Endothelial cell of umbilical vein (primary cell): ENCODE data around the gene ANAPC1. TPM values are rescaled to one million over a fixed set of nuclear protein-coding genes. Genes with fewer than 3 reads are reported as not detected.

Experiments
- BruUV-seq: library from RNA; stranded (reverse); fragments of 400-500 nt; replicated peaks from 2 replicates; lab custom pipeline; 2021; lab: Mats Ljungman, UMichigan
- CTCF ChIA-PET: fragments of 300-600, 350-600 bp; sonication (Branson Sonifier 250); formaldehyde crosslinking; loops from one replicate; lab custom pipeline; 2021; ENCODE audit warnings: antibody characterized with exemption, inconsistent platforms; lab: Charles Lee
- POLR2A ChIA-PET: fragments of 300-600, 350-600 bp; sonication (Branson Sonifier 250); formaldehyde crosslinking; loops from one replicate; lab custom pipeline; 2021; ENCODE audit warnings: antibody characterized with exemption, inconsistent platforms; lab: Charles Lee
- DNase-seq: peaks from one replicate; pipeline ENCODE4 v3.0.0-alpha.2; 2011; ENCODE audit warnings: low read depth, low spot score
- FAIRE-seq: peaks from 2 replicates; lab custom pipeline; 2011; peaks lifted over from hg19 to GRCh38; lab: Jason Lieb, UNC
- H2AFZ ChIP-seq: 2 replicates; pipeline ENCODE4 v1.6.0; 2012; ENCODE audit warnings: low read depth, low read length, control low read depth, inconsistent platforms
- H3K27ac ChIP-seq: 2 replicates; pipeline ENCODE4 v1.5.1; 2011; ENCODE audit warnings: low read depth, mild to moderate bottlenecking, control low read depth, low read length, moderate library complexity; ENCODE audit not compliant: insufficient read depth
- H3K27me3 ChIP-seq, 2 experiments: 2 replicates each; pipeline versions ENCODE4 v1.6.0 to v1.6.1; 2011; ENCODE audit warnings: low read length in 2 of 2, mixed read lengths in 1 of 2; ENCODE audit not compliant: control insufficient read depth in 2 of 2, insufficient read depth in 2 of 2
- H3K36me3 ChIP-seq, 2 experiments: 2 replicates in 1 of 2; 3 replicates in 1 of 2; pipeline ENCODE4 v1.5.1; 2011; ENCODE audit warnings: low read length in 2 of 2, mild to moderate bottlenecking in 1 of 2, moderate library complexity in 1 of 2; ENCODE audit not compliant: control insufficient read depth in 2 of 2, insufficient read depth in 2 of 2; ENCODE audit errors: extremely low read depth in 1 of 2
- H3K4me1 ChIP-seq: 3 replicates; pipeline ENCODE4 v1.5.1; 2011; ENCODE audit warnings: mild to moderate bottlenecking, low read length; ENCODE audit not compliant: control insufficient read depth, insufficient read depth; ENCODE audit errors: extremely low read depth
- H3K4me2 ChIP-seq: 2 replicates; pipeline ENCODE4 v1.6.1; 2011; ENCODE audit warnings: low read length, control low read depth, mixed read lengths; ENCODE audit not compliant: insufficient read depth
- H3K4me3 ChIP-seq, 3 experiments: fragments of 200-600 bp in 1 of 3; sonication (generic), shearing (Covaris generic) in 1 of 3; replicated peaks in 1 of 3; 2 replicates each; pipeline ENCODE4 v1.5.1; 2011 to 2016; ENCODE audit warnings: control low read depth in 3 of 3, low read length in 3 of 3, mild to moderate bottlenecking in 2 of 3, inconsistent platforms in 1 of 3, low read depth in 1 of 3, moderate library complexity in 1 of 3; ENCODE audit not compliant: insufficient read depth in 1 of 3
- H3K79me2 ChIP-seq: 2 replicates; pipeline ENCODE4 v1.6.0; 2012; ENCODE audit warnings: low read length, inconsistent platforms; ENCODE audit not compliant: control insufficient read depth, insufficient read depth
- H3K9ac ChIP-seq: replicated peaks from 2 replicates; pipeline ENCODE3; 2011; ENCODE audit warnings: low read length, control low read depth; ENCODE audit not compliant: insufficient read depth; ENCODE audit errors: extremely low read depth
- H3K9me1 ChIP-seq: replicated peaks from 3 replicates; pipeline ENCODE4 v1.6.0; 2011; ENCODE audit warnings: mild to moderate bottlenecking, low read length; ENCODE audit not compliant: control insufficient read depth, insufficient read depth; ENCODE audit errors: extremely low read depth
- H3K9me3 ChIP-seq: replicated peaks from 2 replicates; pipeline ENCODE4 v1.5.1; 2012; ENCODE audit warnings: low read length, inconsistent platforms; ENCODE audit not compliant: control insufficient read depth, insufficient read depth
- H4K20me1 ChIP-seq: replicated peaks from 2 replicates; pipeline ENCODE3; 2011; ENCODE audit warnings: mild to moderate bottlenecking, low read length; ENCODE audit not compliant: control insufficient read depth, insufficient read depth; ENCODE audit errors: extremely low read depth
- EZH2 ChIP-seq: IDR thresholded peaks from 2 replicates; pipeline ENCODE4 v1.6.1; 2012; ENCODE audit warnings: borderline replicate concordance, low read depth, mild to moderate bottlenecking, moderate library complexity, low read length, inconsistent platforms; ENCODE audit not compliant: severe bottlenecking
- FOS ChIP-seq: IDR thresholded peaks from 2 replicates; pipeline ENCODE4 v1.6.1; 2011; ENCODE audit warnings: mild to moderate bottlenecking, low read length, moderate library complexity, borderline replicate concordance; ENCODE audit not compliant: insufficient read depth
- GATA2 ChIP-seq: IDR thresholded peaks from 2 replicates; pipeline ENCODE4 v1.7.0; 2011; ENCODE audit warnings: low read depth, mild to moderate bottlenecking, moderate library complexity, mixed read lengths, low read length; ENCODE audit not compliant: insufficient read length, insufficient read depth
- JUN ChIP-seq: IDR thresholded peaks from 2 replicates; pipeline ENCODE4 v1.6.1; 2011; ENCODE audit warnings: borderline replicate concordance, low read depth; ENCODE audit not compliant: insufficient read length, insufficient read depth
- MAX ChIP-seq: IDR thresholded peaks from 2 replicates; pipeline ENCODE4 v1.6.1; 2011; ENCODE audit not compliant: insufficient read depth, insufficient read length
- MYC ChIP-seq: IDR thresholded peaks from one replicate; pipeline ENCODE4 v1.6.1; 2011; ENCODE audit warnings: mild to moderate bottlenecking, low read depth, low read length
- POLR2A ChIP-seq: IDR thresholded peaks from 2 replicates; pipeline ENCODE4 v1.6.1; 2012; ENCODE audit warnings: low read depth, mild to moderate bottlenecking, control low read depth, low read length
- POLR2AphosphoS5 ChIP-seq: IDR thresholded peaks from 2 replicates; pipeline ENCODE4 v1.6.1; 2012; ENCODE audit warnings: low read depth, mild to moderate bottlenecking, control low read depth, low read length, moderate library complexity; ENCODE audit not compliant: insufficient read depth
- dilution Hi-C: fragments of 300-500 bp; cut with MboI; formaldehyde crosslinking; loops from one replicate; pipeline ENCODE4 v1.15.0; 2019; ENCODE audit warnings: low sequenced_read_pairs; ENCODE audit not compliant: extremely low pct_ligation_motif_present
- intact Hi-C: fragments of 100-400 bp; cut with micrococcal nuclease; formaldehyde crosslinking; loops from one replicate; pipeline ENCODE4 v1.10.0; 2022
- polyA plus RNA-seq, 4 experiments: library from polyadenylated mRNA; depleted of rRNA in 3 of 4; stranded (reverse) in 3 of 4; unstranded in 1 of 4; fragments of >200 nt; gene quantifications; 2 replicates each; pipeline versions ENCODE4 v1.2.1 to v1.2.3, GENCODE V29; 2011 to 2012; ENCODE audit warnings: missing spikeins in 1 of 4
- total RNA-seq: library from RNA; stranded (reverse); gene quantifications from 2 replicates; pipeline ENCODE4 v1.2.3, GENCODE V29; 2021
- TF ChIP-seq, protein P1 (sequence below), 2 donors: IDR thresholded peaks; 1 replicate in 1 of 2; 2 replicates in 1 of 2; pipeline ENCODE4 v1.5.1; 2011; ENCODE audit warnings: low read length in 2 of 2, mild to moderate bottlenecking in 2 of 2, moderate library complexity in 2 of 2, control low read depth in 1 of 2, inconsistent platforms in 1 of 2, low read depth in 1 of 2; ENCODE audit not compliant: insufficient read depth in 1 of 2; ENCODE audit errors: extremely low read depth in 1 of 2

ANAPC1 gene
- total and polyA plus RNA-seq, 2 donors (not counting 3 experiments of a cell fraction or from before 2014, with no cell fraction given) = 21.9 to 61.5 TPM

DNA sequence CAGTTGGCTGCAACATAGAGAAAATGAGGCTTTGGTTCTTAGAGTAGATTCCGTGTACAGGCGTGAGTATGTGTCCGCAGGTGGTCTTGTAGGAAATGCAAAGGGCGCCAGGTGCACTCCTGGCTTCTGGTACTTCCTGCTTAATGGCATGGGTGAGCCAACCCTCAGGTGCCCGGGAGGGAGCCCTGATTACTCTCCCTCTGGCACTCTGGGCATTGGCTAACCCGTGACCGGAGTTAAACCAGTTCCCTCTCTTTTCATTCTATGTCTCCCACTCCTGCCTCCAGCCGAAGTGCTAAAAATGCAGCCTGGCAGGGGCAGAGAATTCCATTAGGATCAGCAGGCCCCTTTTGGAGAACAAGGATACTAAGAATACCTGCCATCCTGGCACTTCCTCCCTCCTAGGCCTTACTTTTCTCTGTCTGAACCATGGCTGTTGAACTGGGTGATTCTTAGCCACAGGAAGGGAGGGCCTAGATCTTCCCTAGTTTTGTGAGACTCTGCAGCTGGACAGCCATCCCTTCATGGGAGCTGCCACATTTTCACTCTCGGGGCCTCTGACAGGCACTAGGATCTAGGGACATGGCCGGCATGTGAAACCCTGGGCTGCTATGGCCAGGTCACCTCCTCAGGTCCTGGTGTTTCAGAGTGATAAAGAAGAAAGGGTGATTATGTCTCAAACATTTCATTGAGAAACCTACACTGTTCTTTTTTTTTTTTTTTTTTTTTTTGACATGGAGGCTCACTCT lies 20.9 kb upstream of the ANAPC1 start:
- Histone ChIP-seq H3K9me3 (no peaks in the 10 kb centered on the region), H3K4me3 (no peak overlapping the region), H3K79me2 (peaks cover 53% of the 10 kb centered on the region), H3K4me1 (peaks cover 40% of the 10 kb centered on the region), H4K20me1 (no peaks in the 10 kb centered on the region), H3K4me2 (no peak overlapping the region), H3K9ac (no peak overlapping the region), H2AFZ (no peak overlapping the region), H3K27ac (no peak overlapping the region), H3K9me1 (no peaks in the 10 kb centered on the region), H3K36me3 (peaks cover 0 to 2% of the 10 kb centered on the region in 2 experiments), H3K27me3 (no peaks in the 10 kb centered on the region)
- DNase-seq (no peak), FAIRE-seq (no peak)
- TF ChIP-seq MAX (no peak), POLR2AphosphoS5 (no peak), FOS (no peak), MYC (no peak), JUN (no peak), EZH2 (no peak), GATA2 (no peak), POLR2A (no peak)
- TF ChIP-seq, protein P1, sequence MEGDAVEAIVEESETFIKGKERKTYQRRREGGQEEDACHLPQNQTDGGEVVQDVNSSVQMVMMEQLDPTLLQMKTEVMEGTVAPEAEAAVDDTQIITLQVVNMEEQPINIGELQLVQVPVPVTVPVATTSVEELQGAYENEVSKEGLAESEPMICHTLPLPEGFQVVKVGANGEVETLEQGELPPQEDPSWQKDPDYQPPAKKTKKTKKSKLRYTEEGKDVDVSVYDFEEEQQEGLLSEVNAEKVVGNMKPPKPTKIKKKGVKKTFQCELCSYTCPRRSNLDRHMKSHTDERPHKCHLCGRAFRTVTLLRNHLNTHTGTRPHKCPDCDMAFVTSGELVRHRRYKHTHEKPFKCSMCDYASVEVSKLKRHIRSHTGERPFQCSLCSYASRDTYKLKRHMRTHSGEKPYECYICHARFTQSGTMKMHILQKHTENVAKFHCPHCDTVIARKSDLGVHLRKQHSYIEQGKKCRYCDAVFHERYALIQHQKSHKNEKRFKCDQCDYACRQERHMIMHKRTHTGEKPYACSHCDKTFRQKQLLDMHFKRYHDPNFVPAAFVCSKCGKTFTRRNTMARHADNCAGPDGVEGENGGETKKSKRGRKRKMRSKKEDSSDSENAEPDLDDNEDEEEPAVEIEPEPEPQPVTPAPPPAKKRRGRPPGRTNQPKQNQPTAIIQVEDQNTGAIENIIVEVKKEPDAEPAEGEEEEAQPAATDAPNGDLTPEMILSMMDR (IDR thresholded peaks at IDR 0.05; ENCODE audit: extremely low read depth in 1 of 2, insufficient read depth in 1 of 2, low read depth in 1 of 2, low read length in 2 of 2) = no peak
- ChIA-PET POLR2A (no interaction called here), CTCF (interaction anchor here (1.4 to 1.6 kb wide), 2 partner anchors 14 to 125 kb away, joined by 3 to 5 read pairs; no protein-coding TSS in a partner anchor)
- no TSS peak for BruUV-seq
- dilution Hi-C loops = no loop called here
- intact Hi-C loops = no loop called here
